Caco-2 (cell line): ENCODE measurements around the gene KCMF1. TPM values are rescaled to one million over a fixed set of nuclear protein-coding genes. Genes with fewer than 3 reads are reported as not detected.

Experiments used
- BruUV-seq: library from RNA; stranded (reverse); fragments of 400-500 nt; replicated peaks from 2 replicates; lab custom pipeline; 2021; lab: Mats Ljungman, UMichigan
- CTCF ChIA-PET: fragments of 300-600 bp; sonication (Branson Sonifier 250); formaldehyde crosslinking; loops from one replicate; lab custom pipeline; 2022; ENCODE audit warnings: antibody characterized with exemption; lab: Charles Lee
- POLR2A ChIA-PET: fragments of 300-600 bp; sonication (Branson Sonifier 250); formaldehyde crosslinking; loops from one replicate; lab custom pipeline; 2022; ENCODE audit warnings: antibody characterized with exemption; lab: Charles Lee
- DNase-seq, 2 experiments: peaks; one replicate each; pipeline versions ENCODE4 v3.0.0 to v3.0.0-alpha.2; 2020 to 2022
- H3K27me3 ChIP-seq: replicated peaks from 2 replicates; pipeline ENCODE4 v1.6.0; 2011; ENCODE audit warnings: low read length; ENCODE audit not compliant: control insufficient read depth, insufficient read depth
- H3K36me3 ChIP-seq: 2 replicates; pipeline ENCODE4 v1.5.1; 2011; ENCODE audit warnings: low read length; ENCODE audit not compliant: control insufficient read depth, insufficient read depth
- H3K4me1 ChIP-seq: fragments of 250-450 bp; sonication (Bioruptor Pico); 2 replicates; pipeline ENCODE4 v1.5.1; 2020; ENCODE audit warnings: mild to moderate bottlenecking
- H3K4me3 ChIP-seq: 2 replicates; pipeline ENCODE4 v1.5.1; 2011; ENCODE audit warnings: low read depth, mild to moderate bottlenecking, control low read depth, low read length
- H3K9me3 ChIP-seq: fragments of 250-450 bp; sonication (Bioruptor Pico); 2 replicates; pipeline ENCODE4 v1.5.1; 2020; ENCODE audit warnings: mild to moderate bottlenecking, moderate library complexity
- H3K27ac Mint-ChIP-seq: one replicate; pipeline ENCODE4 v1.8.0; 2022; ENCODE audit warnings: mixed read lengths; ENCODE audit not compliant: unreplicated experiment
- H3K27me3 Mint-ChIP-seq: one replicate; pipeline ENCODE4 v1.8.0; 2022; ENCODE audit warnings: mixed read lengths; ENCODE audit not compliant: insufficient read depth, unreplicated experiment
- H3K36me3 Mint-ChIP-seq: one replicate; pipeline ENCODE4 v1.8.0; 2022; ENCODE audit warnings: mild to moderate bottlenecking, mixed read lengths; ENCODE audit not compliant: insufficient read depth, unreplicated experiment
- H3K4me1 Mint-ChIP-seq: one replicate; pipeline ENCODE4 v1.8.0; 2022; ENCODE audit warnings: low read depth, mixed read lengths; ENCODE audit not compliant: unreplicated experiment
- H3K4me3 Mint-ChIP-seq: one replicate; pipeline ENCODE4 v1.8.0; 2022; ENCODE audit warnings: mild to moderate bottlenecking, moderate library complexity, mixed read lengths; ENCODE audit not compliant: unreplicated experiment
- H3K9me3 Mint-ChIP-seq: one replicate; pipeline ENCODE4 v1.8.0; 2022; ENCODE audit warnings: mixed read lengths; ENCODE audit not compliant: unreplicated experiment
- intact Hi-C: fragments of 100-400 bp; cut with micrococcal nuclease; formaldehyde crosslinking; loops from one replicate; pipeline ENCODE4 v1.10.0; 2022; ENCODE audit not compliant: unreplicated experiment
- total RNA-seq: library from RNA; stranded (reverse); gene quantifications from 2 replicates; pipeline ENCODE4 v1.2.3, GENCODE V29; 2022
- TF ChIP-seq, protein P1 (sequence below), 2 experiments: fragments of 200-600 bp in 1 of 2; IDR thresholded peaks; 1 replicate in 1 of 2; 2 replicates in 1 of 2; pipeline versions ENCODE4 v1.5.1 to v1.8.0; 2011 to 2022; ENCODE audit warnings: antibody characterized with exemption in 1 of 2, control low read depth in 1 of 2, inconsistent platforms in 1 of 2, low read depth in 1 of 2, low read length in 1 of 2, mild to moderate bottlenecking in 1 of 2, moderate library complexity in 1 of 2; ENCODE audit not compliant: insufficient read depth in 1 of 2, severe bottlenecking in 1 of 2, unreplicated experiment in 1 of 2

The KCMF1 gene
- total RNA-seq, 1 experiment from 2014 or later, result 81.5 TPM

DNA sequence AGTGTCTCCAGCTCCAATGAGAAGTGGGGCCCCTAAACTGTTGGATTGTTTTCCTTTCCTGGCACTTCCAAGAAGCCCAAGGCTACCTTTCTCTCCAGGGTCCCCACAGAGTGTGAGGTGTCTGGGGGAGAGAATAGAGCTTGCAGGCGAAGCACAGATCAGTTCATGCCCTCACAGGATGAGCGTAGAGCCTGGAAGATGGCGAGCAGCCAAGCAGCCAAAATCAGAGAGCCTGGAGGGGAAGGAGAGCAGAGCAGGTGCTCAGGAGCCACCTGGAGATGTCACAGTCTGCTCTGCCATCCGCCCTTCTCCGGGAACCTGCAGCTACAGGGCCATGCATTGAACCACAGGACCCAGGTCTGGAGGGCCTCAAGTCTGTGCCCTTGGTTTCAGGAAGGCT, 107.6 kb downstream of the KCMF1 start:
- Mint-ChIP-seq H3K27ac (no peak overlapping the region), H3K4me1 (peaks cover 12% of the 10 kb centered on the region), H3K36me3 (no peaks in the 10 kb centered on the region), H3K9me3 (no peaks in the 10 kb centered on the region), H3K27me3 (peaks cover 13% of the 10 kb centered on the region), H3K4me3 (no peak overlapping the region)
- CTCF ChIA-PET, result interaction anchor here (0.6 kb wide), 1 partner anchor 12 kb away, joined by 3 read pairs; no protein-coding TSS in a partner anchor
- TF ChIP-seq, protein P1, sequence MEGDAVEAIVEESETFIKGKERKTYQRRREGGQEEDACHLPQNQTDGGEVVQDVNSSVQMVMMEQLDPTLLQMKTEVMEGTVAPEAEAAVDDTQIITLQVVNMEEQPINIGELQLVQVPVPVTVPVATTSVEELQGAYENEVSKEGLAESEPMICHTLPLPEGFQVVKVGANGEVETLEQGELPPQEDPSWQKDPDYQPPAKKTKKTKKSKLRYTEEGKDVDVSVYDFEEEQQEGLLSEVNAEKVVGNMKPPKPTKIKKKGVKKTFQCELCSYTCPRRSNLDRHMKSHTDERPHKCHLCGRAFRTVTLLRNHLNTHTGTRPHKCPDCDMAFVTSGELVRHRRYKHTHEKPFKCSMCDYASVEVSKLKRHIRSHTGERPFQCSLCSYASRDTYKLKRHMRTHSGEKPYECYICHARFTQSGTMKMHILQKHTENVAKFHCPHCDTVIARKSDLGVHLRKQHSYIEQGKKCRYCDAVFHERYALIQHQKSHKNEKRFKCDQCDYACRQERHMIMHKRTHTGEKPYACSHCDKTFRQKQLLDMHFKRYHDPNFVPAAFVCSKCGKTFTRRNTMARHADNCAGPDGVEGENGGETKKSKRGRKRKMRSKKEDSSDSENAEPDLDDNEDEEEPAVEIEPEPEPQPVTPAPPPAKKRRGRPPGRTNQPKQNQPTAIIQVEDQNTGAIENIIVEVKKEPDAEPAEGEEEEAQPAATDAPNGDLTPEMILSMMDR (IDR thresholded peaks at IDR 0.05; ENCODE audit: insufficient read depth in 1 of 2, low read depth in 1 of 2, low read length in 1 of 2, severe bottlenecking in 1 of 2, unreplicated experiment in 1 of 2), result no peak
- Histone ChIP-seq H3K4me3 (no peak overlapping the region), H3K4me1 (no peaks in the 10 kb centered on the region), H3K27me3 (no peaks in the 10 kb centered on the region), H3K36me3 (no peaks in the 10 kb centered on the region), H3K9me3 (no peaks in the 10 kb centered on the region)
- POLR2A ChIA-PET, result no interaction called here
- BruUV-seq, result no TSS peak
- DNase-seq, result no peak
- intact Hi-C loops, result no loop called here

DNA sequence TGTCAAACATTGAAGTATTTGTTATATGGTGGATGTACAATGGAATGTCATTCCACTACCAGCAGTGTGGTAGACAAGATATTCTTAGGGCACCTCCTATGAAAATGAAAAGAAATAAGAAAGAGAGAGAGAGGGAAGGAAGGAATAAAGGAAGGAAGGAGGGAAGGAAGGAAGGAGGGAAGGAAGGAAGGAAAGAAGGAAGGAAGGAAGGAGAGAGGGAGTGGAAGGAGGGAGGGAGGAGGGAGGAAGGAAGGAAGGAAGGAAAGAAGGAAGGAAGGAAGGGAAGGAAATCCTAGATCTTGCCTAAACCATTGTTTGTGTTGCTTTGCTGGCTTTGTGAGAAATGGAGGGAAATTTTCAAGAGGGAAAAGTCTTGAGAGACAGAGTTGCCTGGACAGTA, 112.1 kb downstream of the KCMF1 start:
- BruUV-seq, result no TSS peak
- ChIA-PET CTCF (no interaction called here), POLR2A (interaction anchor here (0.6 kb wide), 1 partner anchor 86 kb away, joined by 3 read pairs; no protein-coding TSS in a partner anchor)
- H3K36me3 Mint-ChIP-seq, result no peaks in the 10 kb centered on the region
- no peak for DNase-seq
- no peaks in the 10 kb centered on the region for H3K9me3 Mint-ChIP-seq
- intact Hi-C loops, result no loop called here
- TF ChIP-seq, protein P1 (IDR thresholded peaks at IDR 0.05; ENCODE audit: insufficient read depth in 1 of 2, low read depth in 1 of 2, low read length in 1 of 2, severe bottlenecking in 1 of 2, unreplicated experiment in 1 of 2), result no peak
- no peak overlapping the region for H3K27ac Mint-ChIP-seq
- Histone ChIP-seq H3K4me1 (no peaks in the 10 kb centered on the region), H3K9me3 (no peaks in the 10 kb centered on the region), H3K27me3 (no peaks in the 10 kb centered on the region), H3K36me3 (no peaks in the 10 kb centered on the region), H3K4me3 (no peak overlapping the region)
- H3K4me1 Mint-ChIP-seq, result no peaks in the 10 kb centered on the region
- peaks cover 15% of the 10 kb centered on the region for H3K27me3 Mint-ChIP-seq
- no peak overlapping the region for H3K4me3 Mint-ChIP-seq

DNA sequence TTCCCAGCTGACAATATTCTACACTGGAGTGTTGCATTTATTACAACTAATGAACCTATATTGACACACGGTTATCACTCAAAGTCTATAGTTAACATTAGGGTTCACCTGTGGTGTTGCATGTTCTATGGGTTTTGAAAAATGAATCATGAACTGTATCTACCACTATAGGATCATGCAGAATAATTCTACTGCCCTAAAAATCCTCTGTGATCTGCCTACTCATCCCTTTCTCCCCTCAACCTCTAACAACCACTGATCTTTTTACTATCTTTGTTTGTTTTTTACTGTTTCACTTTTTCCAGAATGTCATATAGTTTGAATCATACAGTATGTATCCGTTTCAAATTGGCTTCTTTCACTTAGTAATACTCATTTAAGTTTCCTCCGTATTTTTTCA, 114.6 kb downstream of the KCMF1 start:
- Histone ChIP-seq H3K4me3 (no peak overlapping the region), H3K9me3 (no peaks in the 10 kb centered on the region), H3K4me1 (no peaks in the 10 kb centered on the region), H3K36me3 (no peaks in the 10 kb centered on the region), H3K27me3 (no peaks in the 10 kb centered on the region)
- intact Hi-C loops, result no loop called here
- ChIA-PET POLR2A (no interaction called here), CTCF (no interaction called here)
- Mint-ChIP-seq H3K4me3 (no peak overlapping the region), H3K27ac (no peak overlapping the region), H3K9me3 (no peaks in the 10 kb centered on the region), H3K4me1 (no peaks in the 10 kb centered on the region), H3K27me3 (peaks cover 15% of the 10 kb centered on the region), H3K36me3 (no peaks in the 10 kb centered on the region)
- BruUV-seq, result no TSS peak
- DNase-seq, result no peak
- TF ChIP-seq, protein P1 (IDR thresholded peaks at IDR 0.05; ENCODE audit: insufficient read depth in 1 of 2, low read depth in 1 of 2, low read length in 1 of 2, severe bottlenecking in 1 of 2, unreplicated experiment in 1 of 2), result no peak
